Large intestine (tissue), 3 donors: ENCODE results near the gene LRRC4B. TPM values are rescaled to one million over a fixed set of nuclear protein-coding genes. Genes with fewer than 3 reads are reported as not detected.

Experiments used
- DNase-seq, 2 donors: peaks; one replicate each; pipeline versions ENCODE4 v3.0.0 to v3.0.0-alpha.2; 2013
- H3K27ac ChIP-seq: one replicate; pipeline ENCODE4 v1.5.1; 2013; ENCODE audit warnings: low read length
- H3K27me3 ChIP-seq: 2 replicates; pipeline ENCODE4 v1.6.1; 2013; ENCODE audit warnings: low read length; ENCODE audit not compliant: control insufficient read depth, insufficient read depth
- H3K36me3 ChIP-seq: 2 replicates; pipeline ENCODE4 v1.6.1; 2013; ENCODE audit warnings: low read length; ENCODE audit not compliant: control insufficient read depth, insufficient read depth
- H3K4me1 ChIP-seq: one replicate; pipeline ENCODE4 v1.6.1; 2013; ENCODE audit warnings: low read length; ENCODE audit not compliant: control insufficient read depth, insufficient read depth
- H3K4me3 ChIP-seq: one replicate; pipeline ENCODE4 v1.5.1; 2013; ENCODE audit warnings: low read length
- H3K9me3 ChIP-seq: one replicate; pipeline ENCODE4 v1.6.1; 2013; ENCODE audit warnings: mild to moderate bottlenecking, low read depth, low read length, moderate library complexity; ENCODE audit not compliant: control insufficient read depth
- WGBS: methylation state at CpG from one replicate; pipeline ENCODE4 v1.1.5; 2013; ENCODE audit warnings: low lambda C conversion rate; ENCODE audit not compliant: insufficient coverage; 5-methylcytosine and 5-hydroxymethylcytosine counted together
- polyA plus RNA-seq: library from polyadenylated mRNA; unstranded; fragments of 120-200 nt; gene quantifications from one replicate; pipeline ENCODE4 v1.2.1, GENCODE V29; 2013

The LRRC4B gene
- polyA plus RNA-seq, 1 donor: 6.9 TPM

DNA sequence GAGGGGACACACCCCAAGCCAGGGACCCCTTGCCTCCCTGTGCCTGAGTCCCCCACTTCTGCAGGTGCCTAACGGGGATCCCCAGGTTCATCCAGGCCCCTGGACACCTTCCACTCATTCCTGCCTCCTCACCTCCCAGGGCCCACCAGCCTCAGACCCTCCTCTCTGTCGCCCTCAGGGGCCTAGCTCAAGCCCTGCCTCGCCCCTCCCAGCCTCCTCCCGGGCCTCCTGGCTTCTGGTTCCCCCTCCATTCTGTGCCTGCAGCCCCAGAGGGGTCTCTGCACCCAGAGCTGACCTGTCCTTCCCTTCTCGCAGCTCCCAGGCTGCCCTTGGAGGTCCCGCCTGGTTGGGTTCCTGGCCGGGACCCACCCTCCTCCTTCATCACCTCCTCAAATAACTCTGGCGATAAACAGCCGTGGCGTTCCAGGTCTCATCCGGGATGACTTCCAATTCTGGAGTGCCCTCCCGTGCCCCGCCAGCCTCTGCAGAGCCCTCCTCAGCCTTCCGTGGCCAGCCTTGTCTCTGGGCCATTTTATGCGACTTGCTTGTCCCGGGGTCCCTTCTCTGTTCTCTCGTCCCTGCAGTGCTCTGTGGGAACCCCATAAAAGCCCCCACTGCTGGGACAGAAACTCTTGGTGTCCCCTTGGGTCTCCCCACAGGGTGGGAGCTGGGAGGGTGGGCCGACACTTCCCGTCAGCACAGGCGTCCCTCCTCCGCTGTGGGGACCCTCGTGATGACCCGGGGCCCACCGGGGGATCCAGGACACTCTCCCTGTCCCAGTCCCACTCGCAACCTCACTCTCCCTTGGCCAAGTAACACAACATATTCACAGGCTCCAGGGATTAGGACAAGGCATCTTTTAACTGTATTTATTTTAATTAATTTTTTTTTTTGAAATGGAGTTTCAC is 66.4 kb downstream of the LRRC4B start:
- no peak overlapping the region for H3K27ac ChIP-seq
- no peak for DNase-seq
- H3K9me3 ChIP-seq: peaks cover 9% of the 10 kb centered on the region
- no peaks in the 10 kb centered on the region for H3K36me3 ChIP-seq
- no CpG with 5 or more reads among the region's 25 CpGs for WGBS
- no peak overlapping the region for H3K4me3 ChIP-seq
- peaks cover 31% of the 10 kb centered on the region for H3K27me3 ChIP-seq
- peaks cover 6% of the 10 kb centered on the region for H3K4me1 ChIP-seq

DNA sequence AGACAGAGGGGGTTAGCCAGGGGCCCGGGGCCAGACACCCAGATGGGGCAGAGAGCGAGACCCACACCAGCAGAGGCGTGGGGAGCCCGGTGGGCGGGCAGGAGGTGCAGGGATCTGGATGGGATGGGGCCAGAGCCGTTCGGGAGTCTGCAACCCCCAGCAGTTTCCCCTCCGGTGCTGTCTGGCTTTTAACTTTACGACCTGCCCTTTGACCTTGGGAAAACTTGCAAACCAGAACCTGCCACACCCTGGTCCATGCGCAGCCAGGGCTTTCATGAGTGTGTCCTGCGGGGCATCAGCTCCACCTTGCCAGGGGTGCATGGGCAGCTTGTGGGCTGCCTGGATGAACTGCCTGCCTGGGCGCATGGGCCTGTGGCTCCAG is 67.1 kb downstream of the LRRC4B start:
- peaks cover 9% of the 10 kb centered on the region for H3K9me3 ChIP-seq
- H3K27me3 ChIP-seq: peaks cover 37% of the 10 kb centered on the region
- no peak overlapping the region for H3K27ac ChIP-seq
- H3K4me1 ChIP-seq: peaks cover 6% of the 10 kb centered on the region
- H3K4me3 ChIP-seq: no peak overlapping the region
- no CpG with 5 or more reads among the region's 12 CpGs for WGBS
- no peak for DNase-seq
- H3K36me3 ChIP-seq: no peaks in the 10 kb centered on the region

DNA sequence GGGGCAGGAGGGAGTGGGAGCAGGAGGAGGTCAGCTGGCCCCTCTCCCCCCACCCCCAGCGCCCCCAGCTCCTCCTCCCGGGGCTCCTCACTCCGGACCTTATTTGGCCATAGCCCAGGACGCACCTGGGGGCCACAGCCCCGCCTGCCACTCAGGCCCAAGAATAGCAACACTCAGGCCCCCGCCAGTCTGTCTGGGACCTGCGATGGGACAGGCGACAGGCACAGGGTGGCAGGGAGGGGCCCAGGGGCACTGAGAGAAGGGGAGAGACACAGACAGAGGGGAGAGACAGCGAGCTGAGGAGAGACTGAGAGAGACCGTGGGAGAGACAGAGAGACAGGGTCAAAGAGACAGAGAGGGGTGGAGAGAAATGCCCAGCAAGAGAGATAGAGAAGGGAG is 67.5 kb downstream of the LRRC4B start:
- H3K27me3 ChIP-seq: peaks cover 38% of the 10 kb centered on the region
- DNase-seq: no peak

DNA sequence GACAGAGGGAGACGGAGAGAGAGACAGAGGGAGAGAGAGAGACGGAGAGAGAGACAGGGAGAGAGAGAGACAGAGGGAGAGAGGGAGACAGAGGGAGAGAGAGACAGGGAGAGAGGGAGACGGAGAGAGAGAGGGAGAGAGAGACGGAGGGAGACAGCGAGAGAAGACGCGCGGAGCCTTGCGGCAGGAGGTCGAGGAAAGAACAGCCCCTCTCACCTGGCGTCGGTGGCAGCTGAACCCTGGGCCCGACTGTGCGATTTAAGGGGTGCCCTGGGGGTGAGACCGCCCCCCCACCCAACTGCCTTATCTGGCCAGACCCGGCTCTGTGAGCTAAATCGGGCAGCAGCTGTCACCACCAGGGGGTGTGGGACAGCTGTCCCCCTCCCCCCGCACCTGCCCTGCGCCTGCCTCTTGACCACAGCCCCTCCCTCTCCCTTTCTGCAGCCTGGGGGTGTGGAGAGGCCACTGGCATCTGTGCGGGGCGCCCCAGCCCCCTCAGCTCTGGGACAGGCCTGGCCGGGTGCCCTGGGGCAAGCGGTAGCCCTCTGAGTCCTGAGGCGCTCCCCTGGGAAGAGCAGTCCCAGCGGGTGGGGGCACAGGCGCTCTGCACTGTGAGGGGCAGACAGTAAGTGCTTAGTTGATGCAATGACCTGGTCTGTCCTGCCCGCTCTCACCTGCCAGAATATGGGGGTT is 68.0 kb downstream of the LRRC4B start:
- 28% methylated on average over 3 of the region's 27 CpGs for WGBS
- H3K27ac ChIP-seq: no peak overlapping the region
- no peak overlapping the region for H3K4me3 ChIP-seq
- peaks cover 6% of the 10 kb centered on the region for H3K4me1 ChIP-seq
- H3K9me3 ChIP-seq: peaks cover 9% of the 10 kb centered on the region
- H3K27me3 ChIP-seq: peaks cover 38% of the 10 kb centered on the region
- no peaks in the 10 kb centered on the region for H3K36me3 ChIP-seq
- DNase-seq: peak in 1 of 2 donors; percentile 46

More for the DNA sequence above, 67.5 kb downstream of the LRRC4B start:
- Histone ChIP-seq H3K4me3 (no peak overlapping the region), H3K27ac (no peak overlapping the region), H3K9me3 (peaks cover 9% of the 10 kb centered on the region), H3K4me1 (peaks cover 6% of the 10 kb centered on the region), H3K36me3 (no peaks in the 10 kb centered on the region)
- WGBS: 30% methylated on average over 2 of the region's 10 CpGs

DNA sequence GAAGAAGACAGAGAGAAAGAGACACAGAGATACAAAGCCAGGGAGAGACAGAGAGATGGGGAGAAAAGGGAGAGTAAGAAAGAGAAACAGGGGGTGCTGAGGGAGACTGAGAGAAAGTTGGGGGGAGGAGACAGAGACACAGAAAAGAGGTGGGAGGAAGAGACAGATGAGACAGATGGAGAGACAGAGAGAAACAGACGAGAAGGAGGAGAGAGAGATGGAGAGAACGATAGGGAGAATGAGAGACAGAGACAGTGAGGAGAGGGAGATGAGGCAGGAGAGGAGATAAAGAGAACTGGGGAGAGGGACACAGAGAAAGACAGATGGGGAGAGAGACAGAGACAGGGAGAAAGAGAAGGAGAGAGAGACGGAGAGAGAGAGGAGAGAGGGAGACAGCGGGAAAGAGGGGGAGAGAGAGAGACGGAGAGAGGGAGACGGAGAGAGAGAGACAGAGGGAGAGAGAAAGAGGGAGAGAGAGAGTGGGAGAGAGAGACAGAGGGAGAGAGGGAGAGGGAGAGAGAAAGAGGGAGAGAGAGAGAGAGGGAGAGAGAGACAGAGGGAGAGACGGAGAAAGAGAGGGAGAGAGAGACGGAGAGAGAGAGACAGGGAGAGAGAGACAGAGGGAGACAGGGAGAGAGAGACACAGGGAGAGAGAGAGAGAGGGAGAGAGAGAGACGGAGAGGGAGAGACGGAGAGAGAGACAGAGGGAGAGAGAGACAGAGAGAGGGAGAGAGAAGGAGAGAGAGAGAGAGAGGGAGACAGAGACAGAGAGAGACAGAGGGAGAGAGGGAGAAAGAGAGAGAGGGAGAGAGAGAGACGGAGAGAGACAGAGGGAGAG is 69.8 kb downstream of the LRRC4B start:
- no peak for DNase-seq
- WGBS: 75% methylated on average over 11 of the region's 11 CpGs

DNA sequence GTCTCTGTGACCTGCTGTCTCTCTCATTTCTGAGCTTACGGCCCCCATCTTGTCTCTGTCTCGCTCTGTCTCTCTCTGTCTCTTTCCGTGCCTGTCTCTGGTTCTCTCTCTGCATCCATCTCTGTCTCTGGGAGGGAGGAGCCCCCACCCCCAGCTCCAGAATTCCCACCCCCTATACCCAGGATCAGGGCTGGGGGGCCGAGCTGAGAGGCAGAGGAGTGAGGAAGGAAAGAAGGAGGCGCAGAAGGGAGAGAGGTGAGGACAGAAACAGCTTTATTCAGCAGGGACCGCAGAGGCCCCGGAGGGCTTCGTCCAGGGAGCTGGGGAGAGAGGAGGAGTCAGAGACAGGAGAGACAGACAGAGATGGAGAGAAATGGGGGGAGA is 71.2 kb downstream of the LRRC4B start:
- Histone ChIP-seq H3K27ac (no peak overlapping the region), H3K9me3 (peaks cover 9% of the 10 kb centered on the region), H3K27me3 (peaks cover 38% of the 10 kb centered on the region), H3K36me3 (no peaks in the 10 kb centered on the region), H3K4me1 (peaks cover 11% of the 10 kb centered on the region), H3K4me3 (no peak overlapping the region)
- WGBS: 54% methylated on average over 3 of the region's 8 CpGs
- no peak for DNase-seq

More for the DNA sequence above, 69.8 kb downstream of the LRRC4B start:
- H3K36me3 ChIP-seq: no peaks in the 10 kb centered on the region
- peaks cover 6% of the 10 kb centered on the region for H3K4me1 ChIP-seq
- peaks cover 9% of the 10 kb centered on the region for H3K9me3 ChIP-seq
- no peak overlapping the region for H3K27ac ChIP-seq
- peaks cover 38% of the 10 kb centered on the region for H3K27me3 ChIP-seq
- no peak overlapping the region for H3K4me3 ChIP-seq

DNA sequence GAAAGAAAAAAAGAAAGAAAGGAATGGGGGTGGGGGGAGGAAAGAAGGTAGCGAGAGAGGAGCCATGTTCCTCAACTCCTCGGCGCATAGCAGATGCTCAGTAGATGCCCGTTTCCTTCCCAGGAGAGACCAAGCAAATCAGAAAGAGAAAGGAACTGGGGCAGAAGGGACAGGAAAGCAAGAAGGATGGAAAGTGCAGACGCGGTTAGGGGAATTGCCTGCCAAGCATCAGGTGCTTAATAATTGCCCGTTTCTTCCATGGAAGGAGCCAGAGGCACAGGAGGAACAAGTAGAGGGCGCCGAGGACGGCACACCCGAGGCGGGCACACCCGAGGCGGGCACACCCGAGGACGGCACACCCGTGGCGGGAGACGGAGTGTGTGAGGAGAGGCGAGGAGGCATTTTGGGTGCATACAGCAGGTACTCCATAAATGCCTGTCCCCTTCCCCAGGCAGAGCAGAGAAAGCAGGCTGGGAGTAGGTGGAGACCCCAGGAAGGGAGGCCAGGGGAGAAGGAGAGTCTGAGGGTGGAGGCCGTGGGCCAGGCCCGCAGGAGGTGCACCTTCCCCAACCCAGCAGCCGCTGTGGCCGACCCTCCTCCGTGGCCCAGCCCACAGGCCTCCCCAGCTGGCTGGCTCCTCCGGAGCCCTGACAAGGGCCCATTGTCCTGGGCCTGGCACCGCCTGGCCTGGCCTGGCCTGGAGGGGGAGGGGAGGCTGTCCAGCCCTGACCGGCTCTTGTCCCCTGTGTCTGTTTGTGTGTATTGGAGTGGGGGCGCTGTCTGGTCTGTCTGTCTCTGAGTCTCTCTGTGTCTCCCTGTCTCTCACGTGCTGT is 71.8 kb downstream of the LRRC4B start:
- no peak for DNase-seq
- Histone ChIP-seq H3K9me3 (peaks cover 9% of the 10 kb centered on the region), H3K4me1 (peaks cover 13% of the 10 kb centered on the region), H3K27ac (no peak overlapping the region), H3K36me3 (no peaks in the 10 kb centered on the region), H3K27me3 (peaks cover 38% of the 10 kb centered on the region), H3K4me3 (no peak overlapping the region)
- WGBS: 92% methylated on average over 3 of the region's 30 CpGs

DNA sequence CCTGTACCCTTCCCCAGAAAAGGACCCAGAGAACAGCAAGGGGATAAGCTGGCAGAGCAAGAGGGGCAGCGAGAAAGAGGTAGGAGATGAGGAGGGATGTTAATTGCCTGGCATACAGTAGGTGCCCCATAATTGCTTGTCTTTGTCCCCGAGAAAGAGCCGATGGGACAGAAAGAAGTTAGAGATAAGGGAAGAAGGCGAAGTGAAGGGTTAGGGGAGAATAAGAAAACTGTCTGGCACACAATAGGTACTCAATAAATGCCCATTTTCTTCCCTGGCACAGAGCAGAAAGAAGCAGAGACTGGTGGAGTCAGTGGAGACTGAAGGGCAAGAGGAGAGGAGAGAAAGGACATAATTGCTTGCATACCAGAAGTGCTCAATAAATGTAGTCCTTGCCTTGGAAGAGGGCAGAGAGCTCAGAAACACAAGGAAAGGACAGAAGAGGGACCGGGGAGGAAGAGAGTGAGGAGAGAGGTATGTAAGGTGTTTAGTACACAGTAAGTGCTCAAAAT is 73.2 kb downstream of the LRRC4B start:
- Histone ChIP-seq H3K27me3 (peaks cover 28% of the 10 kb centered on the region), H3K9me3 (peaks cover 11% of the 10 kb centered on the region), H3K27ac (no peak overlapping the region), H3K4me1 (peaks cover 6% of the 10 kb centered on the region), H3K36me3 (no peaks in the 10 kb centered on the region), H3K4me3 (no peak overlapping the region)
- no peak for DNase-seq
- WGBS: 92% methylated on average over 4 of the region's 5 CpGs

DNA sequence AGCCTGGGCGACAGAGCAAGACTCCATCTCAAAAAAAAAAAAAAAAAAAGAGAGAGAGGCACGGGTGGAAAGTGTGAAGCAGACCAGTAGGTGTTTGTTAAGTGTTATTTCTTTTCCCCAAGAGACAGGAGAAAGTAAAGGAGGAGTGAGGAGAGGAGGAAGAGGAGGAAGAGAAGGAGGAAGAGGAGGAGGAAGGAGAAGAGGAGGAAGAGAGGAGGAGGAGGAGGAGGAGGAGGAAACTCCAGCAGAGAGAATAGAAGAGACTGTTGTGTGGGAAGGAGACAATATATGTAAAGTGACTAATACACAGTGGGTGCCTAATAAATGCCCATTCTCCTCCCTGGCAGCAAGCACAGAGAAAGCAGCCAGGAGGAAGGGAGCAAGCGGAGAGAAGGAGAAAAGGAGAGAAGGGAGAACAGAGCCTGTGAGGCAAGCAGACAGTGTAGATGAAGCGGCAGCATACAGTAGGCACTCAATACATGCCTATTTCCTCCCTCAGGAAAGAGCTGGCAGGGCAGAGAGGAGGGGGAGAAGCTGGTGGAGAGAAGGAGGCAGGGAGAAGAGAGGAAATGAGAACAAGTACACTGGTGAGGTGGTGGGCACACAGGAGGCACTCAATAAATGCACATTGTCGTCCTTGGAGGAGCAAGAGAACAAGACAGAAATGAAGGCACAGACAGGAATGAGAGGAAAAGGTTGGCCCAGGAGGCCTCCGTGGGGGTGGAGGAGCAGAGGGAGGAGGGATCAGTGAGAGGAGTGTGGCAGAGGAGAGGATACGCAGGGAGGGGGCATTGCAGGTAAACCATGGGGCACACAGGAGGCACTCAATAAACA is 73.8 kb downstream of the LRRC4B start:
- no peak overlapping the region for H3K27ac ChIP-seq
- WGBS: 44% methylated on average over 3 of the region's 7 CpGs
- no peak for DNase-seq

More for the DNA sequence above, 73.8 kb downstream of the LRRC4B start:
- no peak overlapping the region for H3K4me3 ChIP-seq
- H3K4me1 ChIP-seq: peaks cover 6% of the 10 kb centered on the region
- H3K9me3 ChIP-seq: peaks cover 4% of the 10 kb centered on the region
- no peaks in the 10 kb centered on the region for H3K36me3 ChIP-seq
- peaks cover 26% of the 10 kb centered on the region for H3K27me3 ChIP-seq
